Thyroid gland (tissue), 4 donors: ENCODE measurements around the gene SCN10A. TPM values are rescaled to one million over a fixed set of nuclear protein-coding genes. Genes with fewer than 3 reads are reported as not detected.

Experiments
- DNase-seq, 2 donors: peaks; one replicate each; pipeline ENCODE4 v3.0.0-alpha.2; 2019
- H3K27ac ChIP-seq, 3 donors: fragments of 200-600 bp; sonication (generic); 1 replicate in 2 of 3; 2 replicates in 1 of 3; pipeline ENCODE4 v1.5.1; 2016 to 2019; ENCODE audit warnings: mild to moderate bottlenecking in 1 of 3, moderate library complexity in 1 of 3
- H3K27me3 ChIP-seq: fragments of 200-600 bp; sonication (generic); one replicate; pipeline ENCODE4 v1.5.1; 2019
- H3K36me3 ChIP-seq, 2 donors: fragments of 200-600 bp; sonication (generic); one replicate each; pipeline ENCODE4 v1.5.1; 2016 to 2019
- H3K4me1 ChIP-seq, 2 donors: fragments of 200-600 bp; sonication (generic); one replicate each; pipeline ENCODE4 v1.5.1; 2017 to 2019
- H3K4me3 ChIP-seq, 3 donors: fragments of 200-600 bp; sonication (generic); replicated peaks in 1 of 3; 1 replicate in 2 of 3; 2 replicates in 1 of 3; pipeline ENCODE4 v1.5.1; 2016; ENCODE audit warnings: mild to moderate bottlenecking in 1 of 3
- H3K9me3 ChIP-seq: fragments of 200-600 bp; sonication (generic); one replicate; pipeline ENCODE4 v1.5.1; 2017
- CTCF ChIP-seq, 6 experiments: fragments of 200-600 bp in 3 of 6; fragments of 450-650 bp in 3 of 6; sonication (generic) in 3 of 6; IDR thresholded peaks; one replicate each; pipeline ENCODE4 v1.5.1; 2016 to 2019; ENCODE audit warnings: antibody characterized with exemption in 6 of 6, mild to moderate bottlenecking in 2 of 6, inconsistent platforms in 1 of 6, moderate library complexity in 1 of 6
- POLR2A ChIP-seq, 2 donors: fragments of 450-650 bp; IDR thresholded peaks; one replicate each; pipeline ENCODE4 v1.6.1; 2017; ENCODE audit warnings: antibody characterized with exemption in 2 of 2, mild to moderate bottlenecking in 2 of 2, moderate library complexity in 1 of 2
- WGBS, 2 donors: methylation state at CpG; one replicate each; pipeline ENCODE4 v1.1.5; 2017; 5-methylcytosine and 5-hydroxymethylcytosine counted together
- intact Hi-C: fragments of 100-400 bp; cut with DNase I; formaldehyde crosslinking; loops from one replicate; pipeline ENCODE4 v1.15.1; 2023
- total RNA-seq, 4 donors: library from RNA; depleted of rRNA; stranded (reverse); fragments of >200 nt; gene quantifications; one replicate each; pipeline ENCODE4 v1.2.3, GENCODE V29; 2016

Gene SCN10A
- total RNA-seq, 4 donors from 2014 or later, result not detected

GRCh38 chr3:38689346-38689745, 126.7 kb downstream of the SCN10A start:
- H3K4me1 ChIP-seq, result no peaks in the 10 kb centered on the region
- H3K9me3 ChIP-seq, result no peaks in the 10 kb centered on the region
- H3K4me3 ChIP-seq, result no peak overlapping the region
- H3K36me3 ChIP-seq, result no peaks in the 10 kb centered on the region
- 88 to 94% methylated on average over 4 of the region's 4 CpGs for WGBS, 2 donors
- intact Hi-C loops, result no loop called here
- H3K27ac ChIP-seq, result no peak overlapping the region
- TF ChIP-seq POLR2A (IDR thresholded peaks at IDR 0.05) (no peak), CTCF (IDR thresholded peaks at IDR 0.05) (no peak)
- DNase-seq, result no peak
- no peaks in the 10 kb centered on the region for H3K27me3 ChIP-seq

- intact Hi-C loops, result no loop called here
- no peak overlapping the region for H3K4me3 ChIP-seq
- WGBS, 2 donors, result 54 to 65% methylated on average over 2 of the region's 2 CpGs
- no peak for DNase-seq
- no peaks in the 10 kb centered on the region for H3K9me3 ChIP-seq
- no peaks in the 10 kb centered on the region for H3K36me3 ChIP-seq
- H3K4me1 ChIP-seq, result no peaks in the 10 kb centered on the region
- TF ChIP-seq POLR2A (IDR thresholded peaks at IDR 0.05) (no peak), CTCF (IDR thresholded peaks at IDR 0.05) (no peak)
- H3K27me3 ChIP-seq, result no peaks in the 10 kb centered on the region
- H3K27ac ChIP-seq, result no peak overlapping the region
These were observed 128.7 kb downstream of the SCN10A start for GRCh38 chr3:38687321-38687720.

GRCh38 chr3:38684546-38684945, 131.5 kb downstream of the SCN10A start:
- intact Hi-C loops, result no loop called here
- H3K4me3 ChIP-seq, result no peak overlapping the region
- no peak overlapping the region for H3K27ac ChIP-seq
- H3K27me3 ChIP-seq, result no peaks in the 10 kb centered on the region
- no peaks in the 10 kb centered on the region for H3K4me1 ChIP-seq
- H3K36me3 ChIP-seq, result no peaks in the 10 kb centered on the region
- 48 to 55% methylated on average over 5 of the region's 5 CpGs for WGBS, 2 donors
- no peak for DNase-seq
- TF ChIP-seq POLR2A (IDR thresholded peaks at IDR 0.05), result no peak
- TF ChIP-seq CTCF (IDR thresholded peaks at IDR 0.05), result no peak
- no peaks in the 10 kb centered on the region for H3K9me3 ChIP-seq

- H3K9me3 ChIP-seq, result no peaks in the 10 kb centered on the region
- H3K4me1 ChIP-seq, result no peaks in the 10 kb centered on the region
- intact Hi-C loops, result no loop called here
- no peak for TF ChIP-seq POLR2A (IDR thresholded peaks at IDR 0.05)
- no peak for TF ChIP-seq CTCF (IDR thresholded peaks at IDR 0.05)
- H3K27ac ChIP-seq, result no peak overlapping the region
- no peaks in the 10 kb centered on the region for H3K36me3 ChIP-seq
- no peak for DNase-seq
- H3K27me3 ChIP-seq, result no peaks in the 10 kb centered on the region
- no peak overlapping the region for H3K4me3 ChIP-seq
- WGBS, 2 donors, result 25 to 43% methylated on average over 4 of the region's 4 CpGs
These were observed 146.3 kb downstream of the SCN10A start for GRCh38 chr3:38669668-38670067.

GRCh38 chr3:38662544-38662943, 153.5 kb downstream of the SCN10A start:
- TF ChIP-seq CTCF (IDR thresholded peaks at IDR 0.05), result no peak
- no peak for TF ChIP-seq POLR2A (IDR thresholded peaks at IDR 0.05)
- WGBS, 2 donors, result 36 to 48% methylated on average over 4 of the region's 4 CpGs
- Histone ChIP-seq H3K27me3 (peaks cover 5% of the 10 kb centered on the region), H3K27ac (no peak overlapping the region), H3K36me3 (no peaks in the 10 kb centered on the region), H3K9me3 (no peaks in the 10 kb centered on the region), H3K4me1 (no peaks in the 10 kb centered on the region), H3K4me3 (no peak overlapping the region)
- intact Hi-C loops, result no loop called here
- no peak for DNase-seq
